Measurements from ENCODE around the gene SLC43A3. TPM values are rescaled to one million over a fixed set of nuclear protein-coding genes. Genes with fewer than 3 reads are reported as not detected.

SLC43A3 gene
- total and polyA plus RNA-seq, 2 experiments from 2014 or later = 23.2 to 33.3 TPM

GRCh38 chr11:57469268-57469667 lies 42.3 kb upstream of the SLC43A3 start:
- no peak for TF ChIP-seq EZH2phosphoT487 (IDR thresholded peaks at IDR 0.05; ENCODE audit: insufficient read depth, low read depth)
- TF ChIP-seq EZH2 (IDR thresholded peaks at IDR 0.05; ENCODE audit: insufficient read depth, poor library complexity, severe bottlenecking) = no peak
- no peak overlapping the region for H3K4me3 ChIP-seq
- H4K20me1 ChIP-seq (ENCODE audit: insufficient read depth) = no peaks in the 10 kb centered on the region
- H3K4me1 ChIP-seq (ENCODE audit: insufficient read depth) = no peaks in the 10 kb centered on the region
- H3K27ac ChIP-seq = no peak overlapping the region
- H3K27me3 ChIP-seq (replicated peaks; ENCODE audit: insufficient read depth) = no peaks in the 10 kb centered on the region
- in situ Hi-C loops (cut with MboI) = no loop called here
- H3F3A ChIP-seq (ENCODE audit: insufficient read depth) = no peaks in the 10 kb centered on the region
- H2AFZ ChIP-seq = no peak overlapping the region
- no peak overlapping the region for H3K4me2 ChIP-seq (ENCODE audit: unreplicated experiment)
- H3K9me2 ChIP-seq (ENCODE audit: insufficient read depth) = no peaks in the 10 kb centered on the region
- H3K9ac ChIP-seq = no peak overlapping the region
- 60 to 63% methylated on average over 5 of the region's 5 CpGs for WGBS, 2 experiments (ENCODE audit: low coverage in 1 of 2, low lambda C conversion rate in 2 of 2, missing lambda C conversion rate in 2 of 2)
- DNase-seq = no peak
- H3K9me3 ChIP-seq (ENCODE audit: low read depth) = no peaks in the 10 kb centered on the region
- no peaks in the 10 kb centered on the region for H3K36me3 ChIP-seq (ENCODE audit: low read depth)
- no peaks in the 10 kb centered on the region for H3K79me2 ChIP-seq (ENCODE audit: insufficient read depth)

- no peak for DNase-seq
- 64 to 77% methylated on average over 4 of the region's 4 CpGs for WGBS, 2 experiments (ENCODE audit: low coverage in 1 of 2, low lambda C conversion rate in 2 of 2, missing lambda C conversion rate in 2 of 2)
- no peaks in the 10 kb centered on the region for H3K4me1 ChIP-seq (ENCODE audit: insufficient read depth)
- no peak overlapping the region for H3K4me2 ChIP-seq (ENCODE audit: unreplicated experiment)
- H3K79me2 ChIP-seq (ENCODE audit: insufficient read depth) = no peaks in the 10 kb centered on the region
- no peak overlapping the region for H3K9ac ChIP-seq
- H3K9me3 ChIP-seq (ENCODE audit: low read depth) = no peaks in the 10 kb centered on the region
- H3K9me2 ChIP-seq (ENCODE audit: insufficient read depth) = no peaks in the 10 kb centered on the region
- H2AFZ ChIP-seq = no peak overlapping the region
- H3F3A ChIP-seq (ENCODE audit: insufficient read depth) = no peaks in the 10 kb centered on the region
- H3K27me3 ChIP-seq (replicated peaks; ENCODE audit: insufficient read depth) = no peaks in the 10 kb centered on the region
- in situ Hi-C loops (cut with MboI) = no loop called here
- H3K4me3 ChIP-seq = no peak overlapping the region
- H3K27ac ChIP-seq = no peak overlapping the region
- TF ChIP-seq EZH2 (IDR thresholded peaks at IDR 0.05; ENCODE audit: insufficient read depth, poor library complexity, severe bottlenecking) = no peak
- TF ChIP-seq EZH2phosphoT487 (IDR thresholded peaks at IDR 0.05; ENCODE audit: insufficient read depth, low read depth) = no peak
- H3K36me3 ChIP-seq (ENCODE audit: low read depth) = no peaks in the 10 kb centered on the region
- no peaks in the 10 kb centered on the region for H4K20me1 ChIP-seq (ENCODE audit: insufficient read depth)
Observed at GRCh38 chr11:57468276-57468675, 41.4 kb upstream of the SLC43A3 start.

- H3K27ac ChIP-seq = no peak overlapping the region
Observed at GRCh38 chr11:57467508-57468157, 40.7 kb upstream of the SLC43A3 start.

GRCh38 chr11:57466680-57467079 lies 39.8 kb upstream of the SLC43A3 start:
- H3K4me3 ChIP-seq = no peak overlapping the region
- no peak overlapping the region for H3K4me2 ChIP-seq (ENCODE audit: unreplicated experiment)
- no peaks in the 10 kb centered on the region for H3F3A ChIP-seq (ENCODE audit: insufficient read depth)

More at GRCh38 chr11:57467508-57468157, 40.7 kb upstream of the SLC43A3 start:
- no peak overlapping the region for H3K4me2 ChIP-seq (ENCODE audit: unreplicated experiment)
- no peaks in the 10 kb centered on the region for H3F3A ChIP-seq (ENCODE audit: insufficient read depth)
- no peaks in the 10 kb centered on the region for H3K9me3 ChIP-seq (ENCODE audit: low read depth)
- H3K36me3 ChIP-seq (ENCODE audit: low read depth) = no peaks in the 10 kb centered on the region
- no peak for DNase-seq
- H4K20me1 ChIP-seq (ENCODE audit: insufficient read depth) = no peaks in the 10 kb centered on the region
- TF ChIP-seq EZH2 (IDR thresholded peaks at IDR 0.05; ENCODE audit: insufficient read depth, poor library complexity, severe bottlenecking) (no peak), EZH2phosphoT487 (IDR thresholded peaks at IDR 0.05; ENCODE audit: insufficient read depth, low read depth) (no peak)
- in situ Hi-C loops (cut with MboI) = no loop called here
- no peak overlapping the region for H3K4me3 ChIP-seq
- WGBS, 2 experiments (ENCODE audit: low coverage in 1 of 2, low lambda C conversion rate in 2 of 2, missing lambda C conversion rate in 2 of 2) = 82 to 86% methylated on average over 23 of the region's 23 CpGs
- H3K9ac ChIP-seq = no peak overlapping the region
- H2AFZ ChIP-seq = no peak overlapping the region
- no peaks in the 10 kb centered on the region for H3K27me3 ChIP-seq (replicated peaks; ENCODE audit: insufficient read depth)
- H3K9me2 ChIP-seq (ENCODE audit: insufficient read depth) = no peaks in the 10 kb centered on the region
- H3K4me1 ChIP-seq (ENCODE audit: insufficient read depth) = no peaks in the 10 kb centered on the region
- H3K79me2 ChIP-seq (ENCODE audit: insufficient read depth) = no peaks in the 10 kb centered on the region

More at GRCh38 chr11:57466680-57467079, 39.8 kb upstream of the SLC43A3 start:
- TF ChIP-seq EZH2 (IDR thresholded peaks at IDR 0.05; ENCODE audit: insufficient read depth, poor library complexity, severe bottlenecking) = no peak
- no peak for TF ChIP-seq EZH2phosphoT487 (IDR thresholded peaks at IDR 0.05; ENCODE audit: insufficient read depth, low read depth)
- Histone ChIP-seq H3K9me2 (ENCODE audit: insufficient read depth) (no peaks in the 10 kb centered on the region), H3K4me1 (ENCODE audit: insufficient read depth) (no peaks in the 10 kb centered on the region), H3K9ac (no peak overlapping the region), H3K36me3 (ENCODE audit: low read depth) (no peaks in the 10 kb centered on the region), H3K27me3 (replicated peaks; ENCODE audit: insufficient read depth) (no peaks in the 10 kb centered on the region), H2AFZ (no peak overlapping the region), H3K9me3 (ENCODE audit: low read depth) (no peaks in the 10 kb centered on the region), H3K79me2 (ENCODE audit: insufficient read depth) (no peaks in the 10 kb centered on the region), H4K20me1 (ENCODE audit: insufficient read depth) (no peaks in the 10 kb centered on the region), H3K27ac (no peak overlapping the region)
- in situ Hi-C loops (cut with MboI) = no loop called here
- DNase-seq = no peak
- 42 to 44% methylated on average over 4 of the region's 4 CpGs for WGBS, 2 experiments (ENCODE audit: low coverage in 1 of 2, low lambda C conversion rate in 2 of 2, missing lambda C conversion rate in 2 of 2)
